HepG2 (cell line): Measurements from ENCODE around the gene CD19. TPM values are rescaled to one million over a fixed set of nuclear protein-coding genes. Genes with fewer than 3 reads are reported as not detected.

Experiments used
- ATAC-seq: fragments of 200-7000 bp; cut with Tn5 transposase; 3 replicates; pipeline ENCODE4 v1.9.1; 2020; ENCODE audit warnings: mild to moderate bottlenecking, moderate library complexity
- BruUV-seq: library from RNA; stranded (reverse); fragments of 400-500 nt; replicated peaks from 2 replicates; lab custom pipeline; 2021; lab: Mats Ljungman, UMichigan
- CTCF ChIA-PET: fragments of 300-600 bp; formaldehyde crosslinking; extraction: SDS; loops from one replicate; lab custom pipeline; 2021; ENCODE audit warnings: low total read pairs, inconsistent platforms, low intra/inter-chr PET ratio; lab: Yijun Ruan, JAX
- POLR2A ChIA-PET: fragments of 350-600 bp; sonication (Branson Sonifier 250); formaldehyde crosslinking; loops from one replicate; lab custom pipeline; 2020; ENCODE audit warnings: antibody characterized with exemption, inconsistent platforms; lab: Yijun Ruan, JAX
- DNase-seq: peaks from one replicate; pipeline ENCODE4 v3.0.0-alpha.2; 2015; ENCODE audit warnings: low spot score
- FAIRE-seq: peaks from 3 replicates; lab custom pipeline; 2011; peaks lifted over from hg19 to GRCh38; lab: Jason Lieb, UNC
- H2AFZ ChIP-seq: one replicate; pipeline ENCODE4 v1.6.1; 2011; ENCODE audit warnings: low read length, inconsistent platforms
- H3K27ac ChIP-seq: fragments of 300-600 bp; 3 replicates; pipeline ENCODE4 v1.8.0; 2011; ENCODE audit warnings: mixed run types, mild to moderate bottlenecking, mixed read lengths, low read length, inconsistent platforms; ENCODE audit not compliant: insufficient read depth; ENCODE audit errors: extremely low read length
- H3K27me3 ChIP-seq, 2 experiments: fragments of 200-600 bp in 1 of 2; 2 replicates in 1 of 2; 3 replicates in 1 of 2; pipeline versions ENCODE4 v1.6.0 to v1.8.0; 2011; ENCODE audit warnings: low read length in 2 of 2, mild to moderate bottlenecking in 2 of 2, moderate library complexity in 2 of 2, inconsistent platforms in 1 of 2; ENCODE audit not compliant: insufficient read depth in 2 of 2, control insufficient read depth in 1 of 2
- H3K36me3 ChIP-seq, 2 experiments: fragments of 200-600 bp in 1 of 2; replicated peaks in 1 of 2; 2 replicates in 1 of 2; 3 replicates in 1 of 2; pipeline versions ENCODE4 v1.5.1 to v1.8.0; 2011; ENCODE audit warnings: low read length in 2 of 2, inconsistent platforms in 1 of 2; ENCODE audit not compliant: insufficient read depth in 2 of 2, control insufficient read depth in 1 of 2
- H3K4me1 ChIP-seq: 2 replicates; pipeline ENCODE4 v1.5.1; 2012; ENCODE audit warnings: low read length, inconsistent platforms; ENCODE audit not compliant: insufficient read depth
- H3K4me2 ChIP-seq: 2 replicates; pipeline ENCODE4 v1.6.0; 2011; ENCODE audit warnings: low read depth, low read length, inconsistent platforms
- H3K4me3 ChIP-seq, 3 experiments: fragments of 200-600 bp in 1 of 3; sonication (generic), shearing (Covaris generic) in 1 of 3; replicated peaks in 1 of 3; 2 replicates each; pipeline ENCODE4 v1.5.1; 2011 to 2016; ENCODE audit warnings: low read length in 3 of 3, inconsistent platforms in 2 of 3, low read depth in 2 of 3, mild to moderate bottlenecking in 2 of 3, control low read depth in 1 of 3, mixed read lengths in 1 of 3; ENCODE audit not compliant: insufficient read depth in 1 of 3
- H3K79me2 ChIP-seq: one replicate; pipeline ENCODE4 v1.6.1; 2011; ENCODE audit warnings: low read length, inconsistent platforms; ENCODE audit not compliant: insufficient read depth
- H3K9ac ChIP-seq: 2 replicates; pipeline ENCODE4 v1.6.0; 2011; ENCODE audit warnings: mild to moderate bottlenecking, low read depth, low read length, inconsistent platforms; ENCODE audit not compliant: insufficient read depth
- H3K9me3 ChIP-seq: 2 replicates; pipeline ENCODE4 v1.5.1; 2012; ENCODE audit warnings: mild to moderate bottlenecking, low read length
- H4K20me1 ChIP-seq: 2 replicates; pipeline ENCODE4 v1.6.0; 2011; ENCODE audit warnings: inconsistent platforms, mild to moderate bottlenecking, low read length, moderate library complexity; ENCODE audit not compliant: insufficient read depth
- ATM ChIP-seq: fragments of 450-650 bp; IDR thresholded peaks from 2 replicates; pipeline ENCODE4 v1.7.1; 2017; ENCODE audit warnings: mild to moderate bottlenecking, borderline replicate concordance
- CHD2 ChIP-seq: IDR thresholded peaks from 2 replicates; pipeline ENCODE4 v1.6.1; 2011; ENCODE audit warnings: low read depth, low read length, improper control_type of control experiment
- FLYWCH1 ChIP-seq: sonication (generic); formaldehyde crosslinking; IDR thresholded peaks from 2 replicates; pipeline ENCODE4 v1.8.1; 2023; ENCODE audit warnings: mild to moderate bottlenecking, missing genetic modification reagents
- KDM5B ChIP-seq: sonication (generic); formaldehyde crosslinking; IDR thresholded peaks from 2 replicates; pipeline ENCODE4 v1.4.0; 2020; ENCODE audit warnings: missing genetic modification reagents, mild to moderate bottlenecking, borderline replicate concordance
- LRRFIP1 ChIP-seq: sonication (generic); formaldehyde crosslinking; conservative IDR thresholded peaks from 2 replicates; pipeline ENCODE4 v1.4.0; 2020; ENCODE audit warnings: missing genetic modification reagents
- MIER2 ChIP-seq: IDR thresholded peaks from 2 replicates; pipeline ENCODE4 v1.6.1; 2016; ENCODE audit warnings: missing biosample characterization, missing genetic modification reagents
- PHF5A ChIP-seq: IDR thresholded peaks from one replicate; pipeline ENCODE4 v1.6.1; 2018; ENCODE audit warnings: low read depth, missing genetic modification reagents; ENCODE audit not compliant: unreplicated experiment
- STAG1 ChIP-seq: sonication (generic); formaldehyde crosslinking; IDR thresholded peaks from 2 replicates; pipeline ENCODE4 v1.4.0; 2020; ENCODE audit warnings: missing genetic modification reagents
- TEAD2 ChIP-seq: sonication (generic); formaldehyde crosslinking; IDR thresholded peaks from 2 replicates; pipeline ENCODE4 v1.9.0; 2021; ENCODE audit warnings: missing genetic modification reagents
- ZIK1 ChIP-seq: sonication (generic); formaldehyde crosslinking; IDR thresholded peaks from 2 replicates; pipeline ENCODE4 v1.5.0; 2020; ENCODE audit warnings: mild to moderate bottlenecking, low read depth, missing genetic modification reagents, borderline replicate concordance
- ZNF17 ChIP-seq: sonication (generic); formaldehyde crosslinking; IDR thresholded peaks from 2 replicates; pipeline ENCODE4 v1.5.0; 2020; ENCODE audit warnings: mild to moderate bottlenecking, missing genetic modification reagents
- ZNF451 ChIP-seq: sonication (generic); formaldehyde crosslinking; IDR thresholded peaks from 2 replicates; pipeline ENCODE4 v1.5.0; 2020; ENCODE audit warnings: mild to moderate bottlenecking, missing genetic modification reagents
- ZNF616 ChIP-seq: sonication (generic); formaldehyde crosslinking; IDR thresholded peaks from 2 replicates; pipeline ENCODE4 v1.5.0; 2020; ENCODE audit warnings: low read depth, mild to moderate bottlenecking, missing genetic modification reagents
- ZNF720 ChIP-seq: sonication (generic); formaldehyde crosslinking; IDR thresholded peaks from 2 replicates; pipeline ENCODE4 v1.4.0; 2020; ENCODE audit warnings: missing genetic modification reagents
- ZNF878 ChIP-seq: sonication (generic); formaldehyde crosslinking; IDR thresholded peaks from 2 replicates; pipeline ENCODE4 v1.8.1; 2023; ENCODE audit warnings: mild to moderate bottlenecking, missing genetic modification reagents, moderate library complexity
- ZSCAN25 ChIP-seq: sonication (generic); formaldehyde crosslinking; IDR thresholded peaks from 2 replicates; pipeline ENCODE4 v1.8.0; 2022; ENCODE audit warnings: mild to moderate bottlenecking, missing genetic modification reagents
- WGBS: methylation state at CpG from one replicate; pipeline ENCODE4 v1.1.6; 2017; ENCODE audit warnings: low lambda C conversion rate; 5-methylcytosine and 5-hydroxymethylcytosine counted together
- in situ Hi-C: cut with HindIII; loops from 2 replicates; pipeline ENCODE4 v1.10.0; 2017; ENCODE audit warnings: low pct_unique_long_range_greater_than_20kb; ENCODE audit not compliant: extremely low pct_ligation_motif_present
- intact Hi-C: fragments of 100-400 bp; cut with micrococcal nuclease; formaldehyde crosslinking; loops from one replicate; pipeline ENCODE4 v1.10.0; 2022; ENCODE audit not compliant: unreplicated experiment
- polyA plus RNA-seq, 8 experiments: library from polyadenylated mRNA; depleted of rRNA in 3 of 8; stranded (reverse) in 7 of 8; unstranded in 1 of 8; fragments of >200 nt; fragmentation: Illumina TruSeq in 4 of 8; extraction: Trizol in 4 of 8; gene quantifications; 2 replicates each; pipeline versions ENCODE4 v1.2.1 to v1.2.3, GENCODE V29; 2011 to 2016; ENCODE audit warnings: low read depth in 4 of 8, missing spikeins in 1 of 8, mixed read lengths in 1 of 8; ENCODE audit not compliant: insufficient read depth in 1 of 8
- total RNA-seq, 5 experiments: library from RNA; depleted of rRNA; stranded (reverse); fragments of >200 nt; fragmentation: Illumina TruSeq; extraction: Trizol; gene quantifications; 2 replicates each; pipeline ENCODE4 v1.2.3, GENCODE V29; 2016; ENCODE audit warnings: low read depth in 1 of 5

CD19 gene
- total and polyA plus RNA-seq, 2 of the 13 experiments (the other 11 are each of a cell fraction or from before 2014, with no cell fraction given), result 0.55 to 1.1 TPM

GRCh38 chr16:28883221-28883996, 48.4 kb upstream of the CD19 start:
- ATAC-seq (no peak), DNase-seq (no peak), FAIRE-seq (no peak)
- no peaks in the 10 kb centered on the region for H3K79me2 ChIP-seq
- no peak overlapping the region for H3K27ac ChIP-seq
- in situ Hi-C loops, result no loop called here
- H3K4me1 ChIP-seq, result no peaks in the 10 kb centered on the region
- intact Hi-C loops, result no loop called here
- CTCF ChIA-PET, result no interaction called here
- no peaks in the 10 kb centered on the region for H3K9me3 ChIP-seq
- no peaks in the 10 kb centered on the region for H4K20me1 ChIP-seq
- H3K4me3 ChIP-seq, result no peak overlapping the region
- TF ChIP-seq LRRFIP1 (no peak), PHF5A (CRISPR knock-in tag) (no peak), ZNF17 (CRISPR knock-in tag) (no peak), TEAD2 (no peak), MIER2 (CRISPR knock-in tag) (no peak), ZNF878 (CRISPR knock-in tag) (no peak), CHD2 (no peak), STAG1 (no peak), ZNF720 (no peak), ZSCAN25 (CRISPR knock-in tag) (no peak), FLYWCH1 (CRISPR knock-in tag) (no peak), ZNF616 (CRISPR knock-in tag) (no peak), ATM (no peak), ZNF451 (no peak), ZIK1 (CRISPR knock-in tag) (no peak), KDM5B (no peak)
- peaks cover 13 to 19% of the 10 kb centered on the region in 2 experiments; a peak in 4 of 5 replicates for H3K36me3 ChIP-seq
- 95% methylated on average over 24 of the region's 25 CpGs for WGBS
- POLR2A ChIA-PET, result no interaction called here
- no peaks in the 10 kb centered on the region for H3K27me3 ChIP-seq
- H3K9ac ChIP-seq, result no peak overlapping the region
- no peak overlapping the region for H3K4me2 ChIP-seq
- BruUV-seq, result no TSS peak
- H2AFZ ChIP-seq, result no peak overlapping the region
